Measurements from ENCODE around the gene JARID2.

- TF ChIP-seq BHLHE40 (IDR thresholded peaks at IDR 0.05; ENCODE audit: low read length) (no peak), GZF1 (CRISPR knock-in tag; IDR thresholded peaks at IDR 0.05) (no peak), ATF7 (IDR thresholded peaks at IDR 0.05) (no peak), ATF7 (CRISPR knock-in tag; IDR thresholded peaks at IDR 0.05) (no peak), POLR2AphosphoS5 (IDR thresholded peaks at IDR 0.05; ENCODE audit: low read depth, low read length) (no peak), TARDBP (CRISPR knock-in tag; IDR thresholded peaks at IDR 0.05) (no peak), ZNF792 (CRISPR knock-in tag; IDR thresholded peaks at IDR 0.05) (no peak)
These were observed 80.3 kb downstream of the JARID2 start for GRCh38 chr6:15326067-15326614.

Measured in HepG2 (cell line).